GM12878 (cell line): ENCODE measurements around the gene PCBD2. TPM values are rescaled to one million over a fixed set of nuclear protein-coding genes. Genes with fewer than 3 reads are reported as not detected.

Experiments used
- ATAC-seq: fragments of 200-7000 bp; cut with Tn5 transposase; 3 replicates; pipeline ENCODE4 v1.9.1; 2020; ENCODE audit warnings: mild to moderate bottlenecking, moderate library complexity
- BruUV-seq: library from RNA; stranded (reverse); fragments of 400-500 nt; replicated peaks from 2 replicates; lab custom pipeline; 2021; lab: Mats Ljungman, UMichigan
- CTCF ChIA-PET: fragments of 300-600 bp; sonication (Branson Sonifier 250); formaldehyde crosslinking; extraction: SDS; loops from one replicate; lab custom pipeline; 2021; ENCODE audit warnings: inconsistent platforms; lab: Yijun Ruan, JAX
- POLR2A ChIA-PET: fragments of 350-600 bp; formaldehyde crosslinking; extraction: SDS; loops from one replicate; lab custom pipeline; 2021; ENCODE audit warnings: inconsistent platforms; lab: Charles Lee
- RAD21 ChIA-PET: fragments of 300-600 bp; sonication (Branson Sonifier 250); formaldehyde crosslinking; loops from one replicate; lab custom pipeline; 2023; ENCODE audit warnings: antibody characterized with exemption; ENCODE audit not compliant: unreplicated experiment; lab: Charles Lee
- SMC1A ChIA-PET: fragments of 300-600 bp; sonication (Branson Sonifier 250); formaldehyde crosslinking; loops from one replicate; lab custom pipeline; 2023; ENCODE audit not compliant: unreplicated experiment, uncharacterized antibody; lab: Charles Lee
- DNase-seq: peaks from one replicate; pipeline ENCODE4 v3.0.0-alpha.2; 2011; ENCODE audit warnings: low read depth, low spot score
- FAIRE-seq: peaks from 3 replicates; lab custom pipeline; 2011; peaks lifted over from hg19 to GRCh38; lab: Jason Lieb, UNC
- H2AFZ ChIP-seq: 2 replicates; pipeline ENCODE4 v1.6.0; 2011; ENCODE audit warnings: low read depth, low read length, control low read depth; ENCODE audit not compliant: control insufficient read depth
- H3K27ac ChIP-seq: 2 replicates; pipeline ENCODE4 v1.5.1; 2011; ENCODE audit warnings: control low read depth; ENCODE audit not compliant: control insufficient read depth, insufficient read depth
- H3K27me3 ChIP-seq, 2 experiments: replicated peaks in 1 of 2; 2 replicates each; pipeline versions ENCODE4 v1.6.0 to v1.6.1; 2011; ENCODE audit warnings: low read length in 1 of 2; ENCODE audit not compliant: control insufficient read depth in 2 of 2, insufficient read depth in 2 of 2
- H3K36me3 ChIP-seq, 2 experiments: 2 replicates each; pipeline ENCODE4 v1.5.1; 2011; ENCODE audit warnings: low read length in 1 of 2; ENCODE audit not compliant: control insufficient read depth in 2 of 2, insufficient read depth in 2 of 2
- H3K4me1 ChIP-seq: 2 replicates; pipeline ENCODE4 v1.6.1; 2011; ENCODE audit warnings: mild to moderate bottlenecking, low read length, moderate library complexity, mixed read lengths; ENCODE audit not compliant: control insufficient read depth, insufficient read depth
- H3K4me2 ChIP-seq: 2 replicates; pipeline ENCODE4 v1.6.0; 2011; ENCODE audit warnings: control low read depth; ENCODE audit not compliant: control insufficient read depth, insufficient read depth
- H3K4me3 ChIP-seq: fragments of 200-600 bp; sonication (generic); 2 replicates; pipeline ENCODE4 v1.5.1; 2016
- H3K79me2 ChIP-seq: 2 replicates; pipeline ENCODE4 v1.6.0; 2011; ENCODE audit warnings: low read length; ENCODE audit not compliant: control insufficient read depth, insufficient read depth
- H3K9ac ChIP-seq: 2 replicates; pipeline ENCODE4 v1.8.0; 2011; ENCODE audit warnings: low read length, control low read depth, mixed read lengths; ENCODE audit not compliant: control insufficient read depth, insufficient read depth
- H3K9me3 ChIP-seq: replicated peaks from 3 replicates; pipeline ENCODE4 v1.5.1; 2011; ENCODE audit warnings: mild to moderate bottlenecking, low read length; ENCODE audit not compliant: control insufficient read depth, insufficient read depth
- H4K20me1 ChIP-seq: 2 replicates; pipeline ENCODE4 v1.6.0; 2011; ENCODE audit not compliant: control insufficient read depth, insufficient read depth
- NFIC ChIP-seq: IDR thresholded peaks from 2 replicates; pipeline ENCODE4 v1.6.1; 2012; ENCODE audit warnings: low read depth, mild to moderate bottlenecking, inconsistent platforms, low read length, moderate library complexity
- REST ChIP-seq: IDR thresholded peaks from 2 replicates; pipeline ENCODE4 v1.6.1; 2012; ENCODE audit warnings: mild to moderate bottlenecking, low read depth, low read length
- WGBS: methylation state at CpG from one replicate; pipeline ENCODE4 v1.1.6; 2016; ENCODE audit warnings: low lambda C conversion rate; ENCODE audit not compliant: insufficient replicate concordance, insufficient coverage; ENCODE audit errors: missing lambda C conversion rate; 5-methylcytosine and 5-hydroxymethylcytosine counted together
- in situ Hi-C: fragments of 300-500 bp; cut with MboI; formaldehyde crosslinking; loops from 9 replicates; pipeline ENCODE4 v1.14.3; 2018; ENCODE audit warnings: mixed read lengths
- intact Hi-C: fragments of 100-400 bp; cut with micrococcal nuclease; formaldehyde crosslinking; loops from one replicate; pipeline ENCODE4 v1.14.2; 2022; ENCODE audit not compliant: unreplicated experiment
- polyA plus RNA-seq, 11 experiments: library from polyadenylated mRNA; depleted of rRNA in 4 of 11; unstranded in 6 of 11; stranded (reverse) in 5 of 11; fragments of >200 nt; fragmentation: Nextera tagmentation in 4 of 11; fragmentation: Illumina TruSeq in 1 of 11; extraction: Ambion mirVana in 4 of 11; extraction: Trizol in 1 of 11; gene quantifications; 1 replicate in 1 of 11; 2 replicates in 10 of 11; pipeline versions ENCODE4 v1.2.1 to v1.2.3, GENCODE V29; 2011 to 2016; ENCODE audit warnings: inconsistent platforms in 2 of 11, missing spikeins in 2 of 11, low read depth in 1 of 11
- total RNA-seq, 4 experiments: library from RNA; depleted of rRNA in 3 of 4; stranded (reverse); fragments of >200 nt in 3 of 4; fragmentation: Illumina TruSeq in 1 of 4; extraction: Trizol in 1 of 4; gene quantifications; 2 replicates each; pipeline versions ENCODE4 v1.2.1 to v1.2.3, GENCODE V29; 2013 to 2021

PCBD2 gene
- total and polyA plus RNA-seq, 10 of the 15 experiments (the other 5 are each of a cell fraction or from before 2014, with no cell fraction given) = 5.4 to 13.6 (median 6.7) TPM

- in situ Hi-C loops (no loop called here), intact Hi-C loops (no loop called here)
- Histone ChIP-seq H3K27me3 (no peaks in the 10 kb centered on the region), H2AFZ (no peak overlapping the region), H3K4me3 (no peak overlapping the region), H3K27ac (no peak overlapping the region), H3K9ac (no peak overlapping the region), H3K4me1 (no peaks in the 10 kb centered on the region), H3K4me2 (no peak overlapping the region), H3K36me3 (peaks cover 0 to 15% of the 10 kb centered on the region in 2 experiments; a peak in 2 of 4 replicates), H4K20me1 (no peaks in the 10 kb centered on the region), H3K79me2 (peaks cover 3% of the 10 kb centered on the region; the same call in 1 of the 2 replicates), H3K9me3 (no peaks in the 10 kb centered on the region)
- WGBS = 96% methylated on average over 8 of the region's 8 CpGs
- DNase-seq = no peak
- SMC1A ChIA-PET = no interaction called here
- CTCF ChIA-PET = interaction anchor here (1.4 kb wide), 1 partner anchor 324 kb away, joined by 6 read pairs; no protein-coding TSS in a partner anchor
- TF ChIP-seq REST (no peak), NFIC (no peak)
- FAIRE-seq = no peak
- POLR2A ChIA-PET = interaction anchor here (0.6 kb wide), 1 partner anchor 14 kb away, joined by 3 read pairs; no protein-coding TSS in a partner anchor
- RAD21 ChIA-PET = no interaction called here
- BruUV-seq = no TSS peak
- no peak for ATAC-seq
These were observed 6.6 kb downstream of the PCBD2 start for GRCh38 chr5:134911285-134912206.
